ENCODE data around the gene OR2A42.
A peak's percentile ranks its signal among the peaks of the same experiment; 100 is the strongest.
"Not testable (repeated sequence)": the region's sequence is repeated elsewhere in the genome, so short reads cannot be mapped to it uniquely, and the experiment has no call there.

The OR2A42 gene

DNA sequence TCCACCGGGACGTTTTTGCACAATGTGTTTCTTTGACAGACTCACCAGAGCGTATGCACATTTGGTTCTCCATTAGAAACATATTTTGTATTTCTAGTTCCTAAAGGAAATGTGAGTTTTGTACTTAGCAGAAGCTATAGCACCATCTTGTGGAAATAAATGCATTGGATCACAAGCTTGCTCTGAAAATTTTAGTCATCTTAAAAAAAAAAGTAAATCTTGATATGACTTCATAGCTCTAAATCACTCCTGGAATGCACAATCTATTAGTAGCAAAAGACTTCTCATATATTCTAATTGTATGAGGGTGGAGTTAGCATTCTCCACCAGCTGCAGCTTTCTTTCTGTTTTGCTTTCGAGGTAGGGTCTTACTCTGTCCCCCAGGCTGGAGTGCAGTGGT, 20.3 kb downstream of the OR2A42 start:
- DNase-seq, result not testable (repeated sequence)

DNA sequence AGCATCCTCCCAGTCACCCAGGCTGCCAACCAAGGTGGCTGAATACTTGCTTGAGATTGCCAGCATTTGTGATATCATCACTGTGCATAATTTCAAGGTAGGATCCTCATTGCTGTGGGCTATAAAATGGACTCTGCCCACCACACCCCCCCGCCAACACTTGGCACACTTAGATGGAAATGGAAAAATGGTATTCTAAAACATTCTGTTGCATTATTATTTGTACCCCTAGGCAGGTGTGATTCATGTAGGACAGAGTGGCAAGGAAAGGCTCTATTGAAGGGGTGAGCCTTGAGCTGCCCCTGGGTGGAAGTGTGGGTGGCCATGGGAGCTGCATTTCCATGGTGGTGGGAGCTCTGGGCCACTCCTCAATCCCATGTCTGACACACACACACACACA, 20.8 kb downstream of the OR2A42 start:
- DNase-seq, result not testable (repeated sequence)

DNA sequence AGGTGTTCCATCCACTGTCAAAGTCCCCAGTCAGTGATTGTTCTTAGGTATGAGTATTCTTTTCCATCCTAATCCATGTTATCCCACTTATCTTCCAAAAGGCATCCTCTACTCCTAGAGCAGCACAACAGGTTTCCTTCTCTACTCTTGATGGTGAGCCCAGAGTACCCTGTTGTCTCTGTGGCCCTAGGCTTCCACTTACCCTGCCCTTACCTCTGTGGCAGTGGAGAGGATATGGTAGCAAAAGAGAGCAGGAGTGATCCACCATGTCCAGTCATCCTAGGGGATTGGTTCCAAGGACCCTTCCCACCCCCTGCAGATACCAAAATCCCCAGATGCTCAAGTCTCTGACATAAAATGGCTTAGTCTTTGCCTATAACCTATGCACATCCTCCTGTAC, 22.2 kb downstream of the OR2A42 start:
- not testable (repeated sequence) for DNase-seq

DNA sequence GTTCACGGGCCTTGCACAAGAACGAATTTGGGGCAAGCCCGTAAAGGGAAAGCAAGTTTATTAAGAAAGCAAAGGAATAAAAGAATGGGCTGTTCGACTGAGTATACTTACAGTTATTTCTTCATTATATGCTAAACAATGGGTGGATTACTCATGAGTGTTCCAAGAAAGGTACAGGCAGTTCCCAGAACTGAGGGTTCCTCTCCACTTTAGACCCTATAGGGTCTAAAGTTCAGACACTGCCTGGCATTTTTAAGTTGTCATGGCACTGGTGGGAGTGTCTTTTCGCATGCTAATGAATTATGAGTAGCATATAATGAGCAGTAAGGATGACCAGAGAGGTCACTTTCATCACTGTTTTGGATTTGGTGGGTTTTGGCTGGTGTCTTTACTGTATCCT, 34.1 kb downstream of the OR2A42 start:
- DNase-seq, result not testable (repeated sequence)

DNA sequence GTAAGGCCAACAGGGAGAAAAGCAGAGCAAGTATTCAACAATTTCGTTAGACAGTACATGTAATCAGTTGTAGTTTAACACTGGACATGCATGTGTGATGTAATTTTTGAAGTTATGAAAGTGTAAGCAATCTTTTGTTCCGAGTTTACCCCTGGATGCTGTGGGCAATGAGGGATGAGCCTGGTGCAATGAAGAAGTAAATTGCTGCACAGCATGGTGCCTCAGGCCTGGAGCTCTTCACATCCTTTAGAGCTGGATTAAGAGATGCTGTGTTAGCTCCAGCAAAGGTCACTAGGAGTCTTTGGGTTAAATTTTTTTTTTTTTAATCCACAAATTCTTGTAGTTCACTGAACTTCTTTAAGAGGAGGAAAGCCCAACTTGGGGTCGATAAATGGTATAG, 36.3 kb downstream of the OR2A42 start:
- DNase-seq, result not testable (repeated sequence)

DNA sequence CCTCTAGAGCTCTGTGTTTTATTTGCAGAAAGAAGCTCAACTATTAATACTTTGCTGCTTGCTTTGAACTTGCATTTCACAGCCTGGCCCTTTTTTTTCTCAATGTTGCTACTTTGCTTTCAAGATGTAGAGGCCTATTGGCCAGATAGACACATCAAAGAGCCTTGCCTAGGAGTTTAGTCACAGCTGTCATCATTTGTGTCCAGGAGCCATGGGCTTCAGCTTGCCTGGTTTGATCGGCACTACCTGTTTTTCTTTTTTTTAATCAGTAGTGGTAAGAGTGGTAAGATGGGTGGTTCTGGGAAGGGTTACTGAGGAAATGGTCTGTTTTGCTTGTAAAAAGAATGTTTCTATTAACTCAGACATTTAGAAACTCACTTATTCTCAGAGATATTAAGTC, 37.4 kb downstream of the OR2A42 start:
- DNase-seq, result not testable (repeated sequence)

DNA sequence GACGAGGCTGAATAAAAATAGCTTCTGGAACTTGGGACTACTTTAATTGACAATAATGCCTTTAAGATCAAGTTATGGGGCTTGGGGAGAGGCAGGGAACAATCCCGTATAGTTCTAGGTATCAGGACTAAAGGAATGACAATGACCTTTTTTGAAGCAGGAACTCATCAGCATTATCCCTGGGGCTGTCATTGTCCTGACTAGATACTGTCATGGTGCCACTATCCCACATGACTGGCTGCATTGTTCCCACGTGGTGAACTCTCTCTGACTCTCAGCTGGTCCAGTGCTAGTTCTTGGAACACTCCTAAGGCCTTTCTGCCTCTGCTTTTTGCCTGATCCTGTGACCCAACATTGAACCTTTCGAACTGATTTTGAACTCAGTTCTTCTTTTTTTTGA, 40.5 kb downstream of the OR2A42 start:
- not testable (repeated sequence) for DNase-seq

DNA sequence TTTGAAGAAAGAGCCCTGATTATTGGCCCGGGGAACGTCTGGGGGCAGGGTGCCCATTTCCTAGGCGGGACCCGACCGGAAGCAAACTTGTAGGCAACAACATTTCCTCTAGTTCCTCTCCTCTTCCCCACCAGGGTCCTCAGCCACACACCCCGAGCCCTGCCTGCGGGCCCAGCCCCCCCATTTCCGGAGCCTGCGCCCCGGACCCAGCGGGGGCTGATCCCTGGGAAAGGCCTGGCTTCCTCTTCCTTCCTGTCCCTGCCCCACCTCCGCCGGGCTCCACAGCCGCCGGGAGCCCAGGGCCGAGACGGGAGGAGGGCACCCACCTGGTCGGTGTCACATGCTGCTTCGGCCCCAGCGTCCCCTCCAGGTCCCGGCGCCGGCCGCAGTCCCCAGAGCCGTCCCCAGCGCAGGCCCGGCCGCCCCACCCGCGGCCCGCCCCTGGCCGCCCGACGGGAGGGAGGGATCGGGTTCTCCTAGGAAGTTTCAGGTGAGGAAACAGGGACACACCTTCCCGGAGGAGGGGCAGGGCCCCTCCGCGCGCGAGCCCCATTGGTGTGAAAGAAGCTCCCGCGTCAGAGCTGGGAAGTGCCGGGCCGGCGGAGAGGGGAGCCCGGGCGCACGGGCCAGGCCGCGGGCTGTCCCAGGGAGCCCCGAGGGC, 44.1 kb downstream of the OR2A42 start, which contains the start of gene ARHGEF35:
TSS of gene ARHGEF35 (minus strand) at position 622 of the 661 bp plus-strand sequence. CDS start 7,450 bp downstream, outside the sequence.
- DNase-seq, result peak in 1 of 2 donors; percentile 13

DNA sequence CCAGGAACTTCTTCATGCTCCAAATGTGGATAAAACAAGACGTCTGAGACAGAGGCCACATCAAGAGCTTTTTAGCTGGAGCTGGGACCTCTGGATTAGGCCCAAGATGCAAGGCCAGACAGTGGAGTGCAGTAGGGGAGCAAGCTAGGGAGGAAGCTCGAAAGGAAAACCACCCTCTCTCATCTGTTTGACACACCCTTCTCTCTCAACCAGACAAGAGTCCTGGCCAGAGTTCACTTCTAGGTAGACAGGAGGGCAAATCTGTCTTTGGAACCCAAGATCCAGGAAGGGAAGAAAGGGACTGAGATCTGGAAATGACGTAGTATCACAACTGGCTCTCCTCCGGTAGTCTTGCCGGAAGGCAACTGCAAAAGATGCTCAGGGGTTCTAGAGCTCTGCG, 45.0 kb downstream of the OR2A42 start:
- not testable (repeated sequence) for DNase-seq

DNA sequence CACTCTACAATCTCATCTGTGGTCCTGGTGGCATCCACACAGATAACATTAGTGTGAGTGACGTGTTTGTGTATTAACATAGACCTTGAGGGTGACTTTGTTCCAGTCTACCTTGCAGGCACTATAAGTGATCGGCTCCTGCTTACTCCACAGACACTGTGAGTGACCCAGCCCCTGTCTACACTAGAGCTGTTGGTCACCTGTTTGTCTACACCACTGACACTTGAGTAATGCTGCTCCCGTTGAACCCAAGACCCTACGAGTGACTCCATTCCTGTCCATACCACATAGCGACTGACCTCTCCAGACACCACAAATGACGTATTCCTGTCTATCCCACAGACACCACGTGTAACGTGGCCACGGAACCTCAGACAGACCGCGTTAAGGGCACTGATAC, 45.6 kb downstream of the OR2A42 start:
- DNase-seq, result not testable (repeated sequence)

DNA sequence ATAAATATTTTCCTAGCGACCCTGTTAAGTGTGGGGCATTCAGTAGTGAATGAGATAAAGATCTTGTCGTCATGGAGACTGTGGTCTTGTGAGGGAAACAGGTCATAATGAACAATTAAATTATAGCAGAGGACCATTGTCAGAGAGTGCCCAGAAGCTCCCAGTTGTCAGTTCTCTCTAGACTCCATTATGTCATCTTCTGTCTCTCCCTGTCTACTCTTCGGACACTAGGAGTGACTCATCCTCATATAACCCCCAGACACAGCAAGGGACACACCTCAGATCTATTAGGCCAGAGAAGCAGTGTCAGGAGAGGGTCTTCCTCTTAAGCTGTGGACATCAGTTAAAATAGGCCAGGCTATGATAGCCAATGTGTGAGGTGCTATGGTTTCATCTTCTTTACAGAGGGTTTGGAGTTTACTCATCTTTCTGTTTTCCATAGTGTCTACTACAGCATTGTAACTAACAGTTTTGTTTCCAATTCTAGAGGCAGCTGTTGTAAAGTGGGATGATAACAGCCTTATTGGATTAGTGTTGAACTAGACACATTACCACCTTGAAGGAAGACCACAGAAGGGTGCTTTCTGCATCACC, 50.7 kb downstream of the OR2A42 start:
- not testable (repeated sequence) for DNase-seq

DNA sequence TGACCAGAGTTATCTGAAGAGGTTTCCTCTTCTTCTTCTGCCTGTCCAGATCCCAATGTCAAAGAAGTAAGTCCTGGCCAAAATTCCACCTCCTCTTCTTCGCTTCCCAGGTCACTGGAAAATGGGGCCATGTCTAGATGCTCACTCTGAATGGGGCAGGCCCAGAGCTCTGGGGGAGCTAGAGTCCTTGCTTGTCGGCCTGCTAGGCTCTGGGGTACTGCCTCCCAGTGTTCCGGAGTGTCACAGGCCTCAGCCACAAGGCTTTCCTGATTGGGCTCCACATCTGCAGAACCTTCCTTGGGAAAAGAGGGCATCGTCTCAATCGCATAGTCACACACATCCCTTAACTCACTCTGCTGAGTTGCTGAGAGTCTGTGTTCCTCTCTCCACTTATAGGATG, 51.6 kb downstream of the OR2A42 start:
- DNase-seq, result not testable (repeated sequence)

DNA sequence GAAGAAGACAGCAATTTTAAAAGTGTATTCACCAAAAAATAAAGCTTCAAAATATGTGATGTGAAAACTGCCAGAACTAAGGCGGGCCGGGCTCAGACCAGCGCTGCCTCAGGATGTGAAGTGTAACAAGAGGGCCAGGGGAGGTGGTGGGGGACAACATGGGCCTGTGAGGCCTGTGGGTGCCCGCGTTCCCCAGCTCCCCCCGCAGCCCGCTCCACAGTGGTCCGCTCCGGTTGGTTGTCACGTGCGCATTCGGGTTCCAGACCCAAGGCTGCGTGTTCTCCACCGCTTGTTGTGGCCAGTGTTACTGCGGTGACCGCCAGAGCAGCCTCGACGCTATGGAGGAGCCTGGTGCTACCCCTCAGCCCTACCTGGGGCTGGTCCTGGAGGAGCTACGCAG, 56.2 kb downstream of the OR2A42 start, which contains the start of gene CTAGE4:
TSS of gene CTAGE4 (plus strand) at position 301 of the 400 bp plus-strand sequence. CDS start at position 339, 38 bp downstream.
- not testable (repeated sequence) for DNase-seq

DNA sequence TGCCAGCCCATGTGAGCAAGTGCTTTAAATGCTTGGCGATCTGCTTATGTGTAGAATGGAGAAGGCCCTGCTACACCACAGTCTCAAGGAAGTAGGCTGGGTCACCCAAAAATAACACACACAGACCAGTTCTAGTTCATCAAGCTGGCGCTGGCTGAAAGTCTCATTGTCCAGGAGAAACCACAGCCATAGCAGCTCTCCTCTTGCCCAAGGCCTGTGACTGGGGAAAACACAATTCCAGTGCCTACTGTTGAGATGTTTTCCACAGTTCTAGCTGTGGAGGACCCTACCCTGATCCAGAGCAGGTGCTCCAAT, 60.3 kb downstream of the OR2A42 start:
- not testable (repeated sequence) for DNase-seq

DNA sequence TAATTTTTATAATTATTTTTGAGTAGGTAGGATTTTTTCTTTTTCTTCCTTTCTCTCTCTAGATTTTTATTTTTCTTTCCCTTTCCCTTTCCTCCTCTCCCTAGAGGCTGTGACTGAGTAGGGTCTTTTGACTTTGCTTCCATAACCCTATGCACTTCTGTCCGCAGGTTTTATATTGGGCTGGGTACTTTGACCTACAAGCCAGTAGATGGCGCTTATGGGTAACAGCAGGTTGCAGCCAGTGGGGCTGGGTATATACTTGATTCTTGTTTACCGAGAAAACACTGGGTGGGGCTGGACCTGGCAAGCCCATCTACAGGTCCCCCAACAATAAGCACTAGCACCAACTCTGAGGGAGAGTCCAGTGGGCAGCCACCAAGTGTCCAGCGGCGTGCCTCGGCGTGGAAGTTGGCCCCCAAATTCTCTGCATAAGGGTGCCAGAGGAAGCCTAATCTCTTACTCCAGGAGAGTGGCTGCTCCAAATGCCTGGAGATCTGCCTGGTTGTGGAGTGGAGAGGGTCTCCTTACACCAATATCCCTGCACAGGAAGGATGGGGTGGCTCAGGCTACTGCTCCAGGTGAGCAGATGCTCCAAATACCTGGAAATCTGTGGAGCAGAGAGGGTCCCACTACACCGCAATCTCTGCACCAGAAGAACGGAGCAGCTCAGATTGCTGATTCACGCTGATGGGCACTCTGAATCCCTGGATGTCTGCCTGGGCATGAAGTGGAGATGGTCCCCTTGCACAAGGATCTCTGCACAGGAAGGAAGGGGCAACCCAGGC, 60.8 kb downstream of the OR2A42 start:
- peak; percentile 49 to 58 for DNase-seq

Data from CD4-positive, alpha-beta T cell treated with Interleukin-1 beta for 1 hour (primary cell).